Muscle layer of colon (tissue), 2 donors: ENCODE results near the gene TASL.
"Not testable (repeated sequence)": the region's sequence is repeated elsewhere in the genome, so short reads cannot be mapped to it uniquely, and the experiment has no call there.

Source experiments
- H3K27ac ChIP-seq: one replicate; pipeline ENCODE4 v1.7.0; 2013; ENCODE audit warnings: low read depth, mild to moderate bottlenecking, low read length, moderate library complexity
- H3K27me3 ChIP-seq, 2 donors: one replicate each; pipeline ENCODE4 v1.7.0; 2013; ENCODE audit warnings: low read length in 2 of 2, mild to moderate bottlenecking in 2 of 2; ENCODE audit not compliant: insufficient read depth in 2 of 2, control insufficient read depth in 1 of 2
- H3K36me3 ChIP-seq: one replicate; pipeline ENCODE4 v1.7.0; 2013; ENCODE audit warnings: mild to moderate bottlenecking, low read length; ENCODE audit not compliant: insufficient read depth
- H3K4me1 ChIP-seq: one replicate; pipeline ENCODE4 v1.7.0; 2013; ENCODE audit warnings: mild to moderate bottlenecking, low read length; ENCODE audit not compliant: insufficient read depth
- H3K4me3 ChIP-seq, 2 donors: one replicate each; pipeline ENCODE4 v1.7.0; 2013; ENCODE audit warnings: low read length in 2 of 2, low read depth in 1 of 2, mild to moderate bottlenecking in 1 of 2, moderate library complexity in 1 of 2
- H3K9ac ChIP-seq: one replicate; pipeline ENCODE4 v1.7.0; 2013; ENCODE audit warnings: low read length
- H3K9me3 ChIP-seq: one replicate; pipeline ENCODE4 v1.7.0; 2013; ENCODE audit warnings: mild to moderate bottlenecking, low read length
- donor health status: abdominal sarcoma.
- donor health status: Adenocarcinoma of cecum.

The TASL gene

GRCh38 chrX:30572678-30573077, 4.9 kb downstream of the TASL start:
- H3K27ac ChIP-seq, result no peak overlapping the region

GRCh38 chrX:30572004-30572403, 5.6 kb downstream of the TASL start:
- Histone ChIP-seq H3K36me3 (no peaks in the 10 kb centered on the region), H3K27ac (no peak overlapping the region), H3K9ac (no peak overlapping the region), H3K27me3 (no peaks in the 10 kb centered on the region), H3K4me3 (no peak overlapping the region), H3K9me3 (no peaks in the 10 kb centered on the region), H3K4me1 (no peaks in the 10 kb centered on the region)

More at GRCh38 chrX:30572678-30573077, 4.9 kb downstream of the TASL start:
- Histone ChIP-seq H3K4me1 (no peaks in the 10 kb centered on the region), H3K9me3 (no peaks in the 10 kb centered on the region), H3K9ac (no peak overlapping the region), H3K27me3 (no peaks in the 10 kb centered on the region), H3K36me3 (no peaks in the 10 kb centered on the region), H3K4me3 (no peak overlapping the region)

GRCh38 chrX:30570505-30570904, 7.1 kb downstream of the TASL start:
- no peak overlapping the region for H3K9ac ChIP-seq
- H3K27me3 ChIP-seq, result no peaks in the 10 kb centered on the region
- H3K27ac ChIP-seq, result no peak overlapping the region
- no peaks in the 10 kb centered on the region for H3K4me1 ChIP-seq
- no peaks in the 10 kb centered on the region for H3K36me3 ChIP-seq
- H3K4me3 ChIP-seq, result no peak overlapping the region
- H3K9me3 ChIP-seq, result no peaks in the 10 kb centered on the region

- Histone ChIP-seq H3K27ac (no peak overlapping the region), H3K36me3 (no peaks in the 10 kb centered on the region), H3K9ac (no peak overlapping the region), H3K4me1 (no peaks in the 10 kb centered on the region), H3K27me3 (no peaks in the 10 kb centered on the region), H3K4me3 (no peak overlapping the region), H3K9me3 (no peaks in the 10 kb centered on the region)
Measured at GRCh38 chrX:30568136-30568535, 9.4 kb downstream of the TASL start.

GRCh38 chrX:30563070-30563469, 14.5 kb downstream of the TASL start:
- H3K27me3 ChIP-seq, H3K4me1 ChIP-seq, H3K27ac ChIP-seq, H3K9me3 ChIP-seq, H3K36me3 ChIP-seq, H3K9ac ChIP-seq, H3K4me3 ChIP-seq: not testable (repeated sequence)

- no peaks in the 10 kb centered on the region for H3K36me3 ChIP-seq
- no peak overlapping the region for H3K27ac ChIP-seq
- no peaks in the 10 kb centered on the region for H3K9me3 ChIP-seq
- H3K9ac ChIP-seq, result no peak overlapping the region
- H3K4me1 ChIP-seq, result no peaks in the 10 kb centered on the region
- H3K4me3 ChIP-seq, result no peak overlapping the region
- peaks cover 5% of the 10 kb centered on the region in 2 donors for H3K27me3 ChIP-seq
Measured at GRCh38 chrX:30561191-30561590, 16.4 kb downstream of the TASL start.

- Histone ChIP-seq H3K27me3 (no peaks in the 10 kb centered on the region), H3K9me3 (no peaks in the 10 kb centered on the region), H3K36me3 (no peaks in the 10 kb centered on the region), H3K4me3 (no peak overlapping the region), H3K27ac (no peak overlapping the region), H3K9ac (no peak overlapping the region), H3K4me1 (no peaks in the 10 kb centered on the region)
Measured at GRCh38 chrX:30538271-30538670, 39.3 kb downstream of the TASL start.

- Histone ChIP-seq H3K27ac (no peak overlapping the region), H3K4me3 (no peak overlapping the region), H3K27me3 (no peaks in the 10 kb centered on the region), H3K4me1 (no peaks in the 10 kb centered on the region), H3K36me3 (no peaks in the 10 kb centered on the region), H3K9me3 (no peaks in the 10 kb centered on the region), H3K9ac (no peak overlapping the region)
Measured at GRCh38 chrX:30533835-30534234, 43.7 kb downstream of the TASL start.

- Histone ChIP-seq H3K27ac (no peak overlapping the region), H3K9ac (no peak overlapping the region), H3K4me3 (no peak overlapping the region), H3K36me3 (no peaks in the 10 kb centered on the region), H3K27me3 (no peaks in the 10 kb centered on the region), H3K9me3 (no peaks in the 10 kb centered on the region), H3K4me1 (no peaks in the 10 kb centered on the region)
Measured at GRCh38 chrX:30533266-30533665, 44.3 kb downstream of the TASL start.

GRCh38 chrX:30530606-30531005, 47.0 kb downstream of the TASL start:
- Histone ChIP-seq H3K9me3 (no peaks in the 10 kb centered on the region), H3K27ac (no peak overlapping the region), H3K36me3 (no peaks in the 10 kb centered on the region), H3K4me1 (no peaks in the 10 kb centered on the region), H3K27me3 (no peaks in the 10 kb centered on the region), H3K9ac (no peak overlapping the region), H3K4me3 (no peak overlapping the region)

GRCh38 chrX:30525732-30526131, 51.8 kb downstream of the TASL start:
- Histone ChIP-seq H3K4me1 (no peaks in the 10 kb centered on the region), H3K27me3 (peaks cover 0 to 3% of the 10 kb centered on the region in 2 donors), H3K36me3 (no peaks in the 10 kb centered on the region), H3K9me3 (no peaks in the 10 kb centered on the region), H3K9ac (no peak overlapping the region), H3K27ac (no peak overlapping the region), H3K4me3 (no peak overlapping the region)

- Histone ChIP-seq H3K27ac (no peak overlapping the region), H3K9me3 (no peaks in the 10 kb centered on the region), H3K27me3 (peaks cover 0 to 3% of the 10 kb centered on the region in 2 donors)
Measured at GRCh38 chrX:30521440-30522182, 56.0 kb downstream of the TASL start.

More at GRCh38 chrX:30521440-30522182, 56.0 kb downstream of the TASL start:
- H3K4me1 ChIP-seq, result no peaks in the 10 kb centered on the region
- H3K4me3 ChIP-seq, result no peak overlapping the region
- no peak overlapping the region for H3K9ac ChIP-seq
- no peaks in the 10 kb centered on the region for H3K36me3 ChIP-seq
